ENCODE results near the gene RMND5A.
"Not testable (repeated sequence)": the region's sequence is repeated elsewhere in the genome, so short reads cannot be mapped to it uniquely, and the experiment has no call there.

The RMND5A gene

GRCh38 chr2:86697551-86698104 is 22.5 kb upstream of the RMND5A start:
- H3K9me3 Mint-ChIP-seq = peaks cover 30% of the 10 kb centered on the region
- peaks cover 9% of the 10 kb centered on the region for H3K4me1 Mint-ChIP-seq (ENCODE audit: low read depth)
- H3K4me3 Mint-ChIP-seq = no peak overlapping the region
- intact Hi-C loops (cut with micrococcal nuclease) = no loop called here
- H3K27me3 Mint-ChIP-seq = no peaks in the 10 kb centered on the region
- peak overlapping the region; percentile 47 for H3K27ac Mint-ChIP-seq
- H3K36me3 Mint-ChIP-seq (ENCODE audit: low read depth) = no peaks in the 10 kb centered on the region

DNA sequence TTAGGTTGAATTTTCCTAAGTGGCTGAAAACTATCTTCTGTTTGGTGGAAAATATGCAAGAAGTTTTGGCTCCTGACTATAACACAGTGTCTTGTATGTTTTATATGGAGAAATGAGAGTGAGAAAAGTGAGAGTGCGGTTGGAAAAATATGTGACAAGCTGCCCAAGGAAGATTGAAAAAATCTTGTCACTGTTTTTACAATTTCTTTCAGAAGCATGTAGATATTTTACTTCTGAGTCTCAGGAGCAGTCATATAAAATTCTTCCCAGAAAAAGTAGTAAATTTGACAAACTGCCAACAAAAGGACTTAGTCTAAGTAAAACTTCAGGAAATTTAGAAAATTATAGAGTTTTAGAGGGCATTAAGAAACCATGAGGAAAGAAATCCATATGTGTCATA is 19.4 kb upstream of the RMND5A start:
- intact Hi-C loops (cut with micrococcal nuclease) = no loop called here
- Mint-ChIP-seq H3K9me3 (peaks cover 4% of the 10 kb centered on the region), H3K27ac (no peak overlapping the region), H3K36me3 (ENCODE audit: low read depth) (no peaks in the 10 kb centered on the region), H3K4me3 (no peak overlapping the region), H3K4me1 (ENCODE audit: low read depth) (peaks cover 9% of the 10 kb centered on the region), H3K27me3 (no peaks in the 10 kb centered on the region)

DNA sequence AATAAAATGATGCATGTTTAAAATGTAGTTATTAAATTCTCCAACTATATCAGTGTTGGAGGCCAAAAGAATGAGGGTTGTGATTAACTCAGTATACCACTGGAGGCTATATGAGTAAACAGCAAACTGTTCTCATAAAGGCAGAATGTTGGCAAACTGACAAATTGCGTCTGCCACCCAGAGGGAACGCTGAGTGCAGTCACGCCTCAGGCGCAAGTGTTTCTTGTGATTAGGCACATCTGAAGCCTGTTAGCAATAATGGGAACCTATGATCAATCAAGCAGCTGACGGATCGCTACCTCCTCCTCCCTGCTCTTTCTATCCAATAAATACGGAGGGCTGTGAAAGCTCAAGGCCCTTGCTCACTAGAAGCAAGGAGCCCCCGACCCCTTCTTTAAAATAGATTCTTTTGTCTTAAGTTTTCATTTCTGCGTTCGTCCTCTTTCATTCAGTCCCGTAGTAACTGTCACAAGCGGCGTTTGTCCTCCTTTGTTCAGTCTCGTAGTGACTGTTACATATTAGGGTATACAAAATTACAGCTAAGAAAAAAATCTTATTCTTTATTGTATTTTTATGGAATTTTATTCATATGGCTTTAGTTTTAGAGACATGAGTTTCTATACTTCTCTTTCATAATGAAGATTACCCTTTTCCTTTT is 16.3 kb upstream of the RMND5A start:
- Mint-ChIP-seq H3K4me3 (no peak overlapping the region), H3K4me1 (ENCODE audit: low read depth) (no peaks in the 10 kb centered on the region), H3K27ac (no peak overlapping the region), H3K9me3 (peaks cover 13% of the 10 kb centered on the region), H3K27me3 (no peaks in the 10 kb centered on the region), H3K36me3 (ENCODE audit: low read depth) (no peaks in the 10 kb centered on the region)
- intact Hi-C loops (cut with micrococcal nuclease) = no loop called here

- intact Hi-C loops (cut with micrococcal nuclease) = no loop called here
- no peaks in the 10 kb centered on the region for H3K4me1 Mint-ChIP-seq (ENCODE audit: low read depth)
- no peaks in the 10 kb centered on the region for H3K27me3 Mint-ChIP-seq
- no peaks in the 10 kb centered on the region for H3K36me3 Mint-ChIP-seq (ENCODE audit: low read depth)
- no peak overlapping the region for H3K4me3 Mint-ChIP-seq
- peaks cover 20% of the 10 kb centered on the region for H3K9me3 Mint-ChIP-seq
- H3K27ac Mint-ChIP-seq = no peak overlapping the region
Measured at GRCh38 chr2:86704459-86704971, 15.6 kb upstream of the RMND5A start.

- Mint-ChIP-seq H3K27ac (no peak overlapping the region), H3K36me3 (ENCODE audit: low read depth) (no peaks in the 10 kb centered on the region)
- intact Hi-C loops (cut with micrococcal nuclease) = no loop called here
Measured at GRCh38 chr2:86706220-86706619, 13.9 kb upstream of the RMND5A start.

DNA sequence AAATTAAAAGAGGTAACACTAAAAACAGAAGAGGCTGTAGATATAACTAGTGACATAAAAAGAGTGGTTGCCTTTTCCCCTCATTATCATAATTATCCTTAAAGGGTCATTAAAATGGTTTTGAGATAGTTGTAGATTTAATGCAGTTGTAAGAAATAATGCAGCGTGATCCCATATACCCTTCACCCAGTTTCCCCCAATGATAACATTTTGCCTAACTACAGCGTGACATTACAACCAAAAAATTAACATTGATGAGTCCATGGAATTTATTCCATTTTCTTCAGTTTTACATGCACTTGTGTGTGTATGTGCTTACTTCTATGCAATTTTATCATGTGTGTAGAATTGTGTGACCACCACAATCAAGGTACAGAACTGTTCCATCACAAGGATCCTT is 13.2 kb upstream of the RMND5A start:
- Mint-ChIP-seq H3K36me3 (ENCODE audit: low read depth) (no peaks in the 10 kb centered on the region), H3K4me3 (no peak overlapping the region), H3K27me3 (no peaks in the 10 kb centered on the region), H3K9me3 (peaks cover 30% of the 10 kb centered on the region), H3K4me1 (ENCODE audit: low read depth) (no peaks in the 10 kb centered on the region), H3K27ac (no peak overlapping the region)
- intact Hi-C loops (cut with micrococcal nuclease) = no loop called here

More at GRCh38 chr2:86706220-86706619, 13.9 kb upstream of the RMND5A start:
- Mint-ChIP-seq H3K27me3 (no peaks in the 10 kb centered on the region), H3K4me3 (no peak overlapping the region), H3K9me3 (peaks cover 28% of the 10 kb centered on the region), H3K4me1 (ENCODE audit: low read depth) (no peaks in the 10 kb centered on the region)

GRCh38 chr2:86708126-86708525 is 12.0 kb upstream of the RMND5A start:
- peaks cover 30% of the 10 kb centered on the region for H3K9me3 Mint-ChIP-seq
- intact Hi-C loops (cut with micrococcal nuclease); H3K4me3 Mint-ChIP-seq; H3K36me3 Mint-ChIP-seq (ENCODE audit: low read depth); H3K4me1 Mint-ChIP-seq (ENCODE audit: low read depth); H3K27me3 Mint-ChIP-seq; H3K27ac Mint-ChIP-seq: not testable (repeated sequence)

GRCh38 chr2:86714579-86715173 is 5.4 kb upstream of the RMND5A start:
- H3K27ac Mint-ChIP-seq; H3K36me3 Mint-ChIP-seq (ENCODE audit: low read depth); H3K4me1 Mint-ChIP-seq (ENCODE audit: low read depth): not testable (repeated sequence)

GRCh38 chr2:86719263-86719636 is 841 bp upstream of the RMND5A start:
- H3K36me3 Mint-ChIP-seq (ENCODE audit: low read depth); H3K9me3 Mint-ChIP-seq; intact Hi-C loops (cut with micrococcal nuclease); H3K27me3 Mint-ChIP-seq; H3K4me1 Mint-ChIP-seq (ENCODE audit: low read depth): not testable (repeated sequence)
- Mint-ChIP-seq H3K4me3 (peak overlapping the region; percentile 78), H3K27ac (peak overlapping the region; percentile 92)

More at GRCh38 chr2:86714579-86715173, 5.4 kb upstream of the RMND5A start:
- H3K4me3 Mint-ChIP-seq; H3K9me3 Mint-ChIP-seq; H3K27me3 Mint-ChIP-seq; intact Hi-C loops (cut with micrococcal nuclease): not testable (repeated sequence)

- H3K4me3 Mint-ChIP-seq = peak overlapping the region; percentile 75
- H3K36me3 Mint-ChIP-seq (ENCODE audit: low read depth); H3K27me3 Mint-ChIP-seq; H3K9me3 Mint-ChIP-seq; intact Hi-C loops (cut with micrococcal nuclease); H3K4me1 Mint-ChIP-seq (ENCODE audit: low read depth): not testable (repeated sequence)
- H3K27ac Mint-ChIP-seq = peak overlapping the region; percentile 92
Measured at GRCh38 chr2:86720540-86721320, 639 bp downstream of the RMND5A start.

GRCh38 chr2:86725706-86726105 is 5.6 kb downstream of the RMND5A start:
- H3K4me3 Mint-ChIP-seq; intact Hi-C loops (cut with micrococcal nuclease); H3K27ac Mint-ChIP-seq; H3K9me3 Mint-ChIP-seq; H3K36me3 Mint-ChIP-seq (ENCODE audit: low read depth); H3K27me3 Mint-ChIP-seq: not testable (repeated sequence)
- peaks cover 16% of the 10 kb centered on the region for H3K4me1 Mint-ChIP-seq (ENCODE audit: low read depth)

DNA sequence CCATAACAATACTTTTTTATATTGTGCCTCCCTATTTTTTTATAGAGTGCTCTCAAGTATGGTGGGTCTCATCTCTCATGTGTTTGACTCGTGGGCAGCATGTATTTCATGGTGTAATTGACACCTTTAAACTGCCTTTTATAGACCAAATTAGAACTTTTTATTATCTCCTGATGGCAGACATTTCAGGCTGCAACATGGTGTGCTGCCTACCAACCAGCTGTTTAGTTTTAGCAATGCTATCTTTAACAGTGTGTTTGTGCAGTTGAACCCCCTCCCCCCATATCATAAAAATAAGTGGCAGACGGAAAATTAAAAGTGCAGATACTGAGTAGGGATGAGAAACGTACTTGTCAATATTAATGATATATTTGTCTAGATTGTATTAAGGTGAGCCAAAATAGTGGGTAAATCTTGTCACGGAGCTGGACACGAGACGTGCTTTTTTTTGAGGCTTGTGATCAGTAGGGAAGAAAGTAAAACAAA is 12.0 kb downstream of the RMND5A start:
- H3K27me3 Mint-ChIP-seq = not testable (repeated sequence)

DNA sequence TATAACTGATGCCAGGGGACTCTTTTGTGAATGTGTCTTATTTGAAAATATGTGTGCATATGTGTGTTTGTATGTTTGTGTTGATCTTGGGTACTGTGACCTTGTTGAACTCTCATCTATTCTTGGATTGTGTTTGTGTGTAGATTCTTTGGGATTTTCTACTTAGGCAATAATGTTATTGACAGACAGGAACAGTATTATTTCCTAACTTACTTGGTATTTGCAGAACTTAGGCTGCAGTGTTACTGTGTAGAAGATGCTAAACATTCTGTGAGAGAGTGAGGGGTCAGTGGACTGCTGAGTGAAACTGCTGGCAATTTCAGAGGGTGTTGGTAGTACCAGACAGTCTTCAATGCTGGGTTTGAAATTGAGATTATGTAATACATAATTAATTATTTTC is 12.7 kb downstream of the RMND5A start:
- H3K27me3 Mint-ChIP-seq; H3K4me3 Mint-ChIP-seq; H3K27ac Mint-ChIP-seq; H3K9me3 Mint-ChIP-seq; H3K36me3 Mint-ChIP-seq (ENCODE audit: low read depth); intact Hi-C loops (cut with micrococcal nuclease): not testable (repeated sequence)
- peaks cover 17% of the 10 kb centered on the region for H3K4me1 Mint-ChIP-seq (ENCODE audit: low read depth)

More for the DNA sequence above, 12.0 kb downstream of the RMND5A start:
- H3K4me1 Mint-ChIP-seq (ENCODE audit: low read depth) = peaks cover 17% of the 10 kb centered on the region
- H3K4me3 Mint-ChIP-seq; H3K27ac Mint-ChIP-seq; H3K36me3 Mint-ChIP-seq (ENCODE audit: low read depth); H3K9me3 Mint-ChIP-seq; intact Hi-C loops (cut with micrococcal nuclease): not testable (repeated sequence)

- intact Hi-C loops (cut with micrococcal nuclease); H3K27me3 Mint-ChIP-seq; H3K36me3 Mint-ChIP-seq (ENCODE audit: low read depth); H3K9me3 Mint-ChIP-seq; H3K27ac Mint-ChIP-seq; H3K4me3 Mint-ChIP-seq: not testable (repeated sequence)
- peaks cover 17% of the 10 kb centered on the region for H3K4me1 Mint-ChIP-seq (ENCODE audit: low read depth)
Measured at GRCh38 chr2:86733528-86733927, 13.4 kb downstream of the RMND5A start.

Data from dendritic cell treated with granulocyte-macrophage colony-stimulating factor and Interleukin-4, amounts not matched to agents 40 ng/mL and 50 ng/mL, for 4 days (primary cell).